Body of pancreas (tissue), 4 donors: ENCODE measurements around the gene CDHR3. TPM values are rescaled to one million over a fixed set of nuclear protein-coding genes. Genes with fewer than 3 reads are reported as not detected.

Experiments used
- ATAC-seq: fragments of 150-250 bp; one replicate; pipeline ENCODE4 v1.9.1; 2016
- DNase-seq, 4 donors: peaks; one replicate each; pipeline ENCODE4 v3.0.0-alpha.2; 2019
- H3K27ac ChIP-seq, 4 donors: fragments of 200-600 bp; sonication (generic); 1 replicate in 3 of 4; 2 replicates in 1 of 4; pipeline versions ENCODE4 v1.5.1 to v1.6.1; 2016 to 2019; ENCODE audit warnings: mild to moderate bottlenecking in 1 of 4, mixed read lengths in 1 of 4, moderate library complexity in 1 of 4
- H3K27me3 ChIP-seq, 2 donors: fragments of 200-600 bp; sonication (generic); one replicate each; pipeline ENCODE4 v1.6.0; 2016; ENCODE audit warnings: mild to moderate bottlenecking in 1 of 2
- H3K36me3 ChIP-seq, 2 donors: fragments of 200-600 bp; sonication (generic); replicated peaks in 1 of 2; 2 replicates each; pipeline ENCODE4 v1.5.1; 2016; ENCODE audit warnings: low read depth in 2 of 2; ENCODE audit not compliant: insufficient read depth in 1 of 2
- H3K4me1 ChIP-seq: fragments of 200-600 bp; sonication (generic); one replicate; pipeline ENCODE4 v1.6.0; 2016
- H3K4me3 ChIP-seq, 2 donors: fragments of 200-600 bp; sonication (generic); 1 replicate in 1 of 2; 2 replicates in 1 of 2; pipeline ENCODE4 v1.5.1; 2016 to 2019
- H3K9me3 ChIP-seq, 3 donors: fragments of 200-600 bp; sonication (generic); 1 replicate in 2 of 3; 2 replicates in 1 of 3; pipeline ENCODE4 v1.5.1; 2016
- CTCF ChIP-seq, 7 experiments: fragments of 450-650 bp in 4 of 7; fragments of 200-600 bp in 3 of 7; sonication (generic) in 3 of 7; IDR thresholded peaks; one replicate each; pipeline ENCODE4 v1.5.1; 2016 to 2019; ENCODE audit warnings: antibody characterized with exemption in 7 of 7
- POLR2A ChIP-seq, 3 donors: fragments of 450-650 bp; IDR thresholded peaks; one replicate each; pipeline ENCODE4 v1.6.1; 2016; ENCODE audit warnings: antibody characterized with exemption in 3 of 3, mild to moderate bottlenecking in 2 of 3
- WGBS, 2 donors: methylation state at CpG; one replicate each; pipeline ENCODE4 v1.1.5; 2017; 5-methylcytosine and 5-hydroxymethylcytosine counted together
- intact Hi-C: fragments of 100-400 bp; cut with DNase I; formaldehyde crosslinking; loops from one replicate; pipeline ENCODE4 v1.15.1; 2023
- total RNA-seq, 2 donors: library from RNA; depleted of rRNA; stranded (reverse); fragments of >200 nt; gene quantifications; one replicate each; pipeline ENCODE4 v1.1.0, GENCODE V29; 2016

The CDHR3 gene
- total RNA-seq, 2 donors from 2014 or later: 1.6 to 14.8 TPM

GRCh38 chr7:105958012-105958411, 5.1 kb upstream of the CDHR3 start:
- WGBS, 2 donors: 45 to 74% methylated on average over 3 of the region's 3 CpGs
- H3K9me3 ChIP-seq: no peaks in the 10 kb centered on the region
- H3K27ac ChIP-seq: no peak overlapping the region
- intact Hi-C loops: no loop called here
- DNase-seq: no peak
- H3K27me3 ChIP-seq: no peaks in the 10 kb centered on the region
- H3K4me3 ChIP-seq: no peak overlapping the region
- no peak for ATAC-seq
- H3K36me3 ChIP-seq: no peaks in the 10 kb centered on the region
- TF ChIP-seq POLR2A (IDR thresholded peaks at IDR 0.05): no peak
- TF ChIP-seq CTCF (IDR thresholded peaks at IDR 0.05): no peak
- H3K4me1 ChIP-seq: peaks cover 9% of the 10 kb centered on the region

- no peak overlapping the region for H3K4me3 ChIP-seq
- H3K36me3 ChIP-seq: no peaks in the 10 kb centered on the region
- intact Hi-C loops: no loop called here
- ATAC-seq: no peak
- H3K9me3 ChIP-seq: no peaks in the 10 kb centered on the region
- peak overlapping the region in 2 of 4 donors; percentile 31 to 57 for H3K27ac ChIP-seq
- no peak for DNase-seq
- peaks cover 12% of the 10 kb centered on the region for H3K4me1 ChIP-seq
- no peak for TF ChIP-seq POLR2A (IDR thresholded peaks at IDR 0.05)
- TF ChIP-seq CTCF (IDR thresholded peaks at IDR 0.05): no peak
- WGBS, 2 donors: 75 to 82% methylated on average over 7 of the region's 7 CpGs
- H3K27me3 ChIP-seq: no peaks in the 10 kb centered on the region
These were observed 711 bp upstream of the CDHR3 start for GRCh38 chr7:105962353-105962752.

GRCh38 chr7:105971845-105972244, 8.8 kb downstream of the CDHR3 start:
- Histone ChIP-seq H3K4me3 (no peak overlapping the region), H3K4me1 (no peaks in the 10 kb centered on the region), H3K27ac (no peak overlapping the region), H3K27me3 (no peaks in the 10 kb centered on the region), H3K9me3 (no peaks in the 10 kb centered on the region), H3K36me3 (no peaks in the 10 kb centered on the region)
- TF ChIP-seq CTCF (IDR thresholded peaks at IDR 0.05) (no peak), POLR2A (IDR thresholded peaks at IDR 0.05) (no peak)
- intact Hi-C loops: no loop called here
- 91 to 92% methylated on average over 2 of the region's 2 CpGs for WGBS, 2 donors
- ATAC-seq: no peak
- DNase-seq: no peak

- ATAC-seq (no peak), DNase-seq (no peak)
- no peaks in the 10 kb centered on the region for H3K27me3 ChIP-seq
- intact Hi-C loops: no loop called here
- H3K27ac ChIP-seq: no peak overlapping the region
- no peak overlapping the region for H3K4me3 ChIP-seq
- no peaks in the 10 kb centered on the region for H3K9me3 ChIP-seq
- 43 to 79% methylated on average over 4 of the region's 4 CpGs for WGBS, 2 donors
- H3K36me3 ChIP-seq: no peaks in the 10 kb centered on the region
- no peak for TF ChIP-seq CTCF (IDR thresholded peaks at IDR 0.05)
- no peak for TF ChIP-seq POLR2A (IDR thresholded peaks at IDR 0.05)
- H3K4me1 ChIP-seq: no peaks in the 10 kb centered on the region
These were observed 9.2 kb downstream of the CDHR3 start for GRCh38 chr7:105972276-105972675.

GRCh38 chr7:105974471-105974870, 11.4 kb downstream of the CDHR3 start:
- Histone ChIP-seq H3K27me3 (no peaks in the 10 kb centered on the region), H3K9me3 (no peaks in the 10 kb centered on the region), H3K4me1 (peaks cover 9% of the 10 kb centered on the region), H3K4me3 (no peak overlapping the region), H3K36me3 (no peaks in the 10 kb centered on the region), H3K27ac (no peak overlapping the region)
- WGBS, 2 donors: 76 to 80% methylated on average over 5 of the region's 5 CpGs
- DNase-seq (no peak), ATAC-seq (no peak)
- TF ChIP-seq POLR2A (IDR thresholded peaks at IDR 0.05) (no peak), CTCF (IDR thresholded peaks at IDR 0.05) (no peak)
- intact Hi-C loops: no loop called here
